Thyroid gland (tissue), 4 donors: Measurements from ENCODE around the gene TPCN1. TPM values are rescaled to one million over a fixed set of nuclear protein-coding genes. Genes with fewer than 3 reads are reported as not detected.

Experiments
- DNase-seq, 2 donors: peaks; one replicate each; pipeline ENCODE4 v3.0.0-alpha.2; 2019
- H3K27ac ChIP-seq, 3 donors: fragments of 200-600 bp; sonication (generic); 1 replicate in 2 of 3; 2 replicates in 1 of 3; pipeline ENCODE4 v1.5.1; 2016 to 2019; ENCODE audit warnings: mild to moderate bottlenecking in 1 of 3, moderate library complexity in 1 of 3
- H3K27me3 ChIP-seq: fragments of 200-600 bp; sonication (generic); one replicate; pipeline ENCODE4 v1.5.1; 2019
- H3K36me3 ChIP-seq, 2 donors: fragments of 200-600 bp; sonication (generic); one replicate each; pipeline ENCODE4 v1.5.1; 2016 to 2019
- H3K4me1 ChIP-seq, 2 donors: fragments of 200-600 bp; sonication (generic); one replicate each; pipeline ENCODE4 v1.5.1; 2017 to 2019
- H3K4me3 ChIP-seq, 3 donors: fragments of 200-600 bp; sonication (generic); replicated peaks in 1 of 3; 1 replicate in 2 of 3; 2 replicates in 1 of 3; pipeline ENCODE4 v1.5.1; 2016; ENCODE audit warnings: mild to moderate bottlenecking in 1 of 3
- H3K9me3 ChIP-seq: fragments of 200-600 bp; sonication (generic); one replicate; pipeline ENCODE4 v1.5.1; 2017
- CTCF ChIP-seq, 6 experiments: fragments of 200-600 bp in 3 of 6; fragments of 450-650 bp in 3 of 6; sonication (generic) in 3 of 6; IDR thresholded peaks; one replicate each; pipeline ENCODE4 v1.5.1; 2016 to 2019; ENCODE audit warnings: antibody characterized with exemption in 6 of 6, mild to moderate bottlenecking in 2 of 6, inconsistent platforms in 1 of 6, moderate library complexity in 1 of 6
- POLR2A ChIP-seq, 2 donors: fragments of 450-650 bp; IDR thresholded peaks; one replicate each; pipeline ENCODE4 v1.6.1; 2017; ENCODE audit warnings: antibody characterized with exemption in 2 of 2, mild to moderate bottlenecking in 2 of 2, moderate library complexity in 1 of 2
- WGBS, 2 donors: methylation state at CpG; one replicate each; pipeline ENCODE4 v1.1.5; 2017; 5-methylcytosine and 5-hydroxymethylcytosine counted together
- intact Hi-C: fragments of 100-400 bp; cut with DNase I; formaldehyde crosslinking; loops from one replicate; pipeline ENCODE4 v1.15.1; 2023
- total RNA-seq, 4 donors: library from RNA; depleted of rRNA; stranded (reverse); fragments of >200 nt; gene quantifications; one replicate each; pipeline ENCODE4 v1.2.3, GENCODE V29; 2016

TPCN1 gene
- total RNA-seq, 4 donors from 2014 or later: 58.3 to 135 (median 109) TPM

DNA sequence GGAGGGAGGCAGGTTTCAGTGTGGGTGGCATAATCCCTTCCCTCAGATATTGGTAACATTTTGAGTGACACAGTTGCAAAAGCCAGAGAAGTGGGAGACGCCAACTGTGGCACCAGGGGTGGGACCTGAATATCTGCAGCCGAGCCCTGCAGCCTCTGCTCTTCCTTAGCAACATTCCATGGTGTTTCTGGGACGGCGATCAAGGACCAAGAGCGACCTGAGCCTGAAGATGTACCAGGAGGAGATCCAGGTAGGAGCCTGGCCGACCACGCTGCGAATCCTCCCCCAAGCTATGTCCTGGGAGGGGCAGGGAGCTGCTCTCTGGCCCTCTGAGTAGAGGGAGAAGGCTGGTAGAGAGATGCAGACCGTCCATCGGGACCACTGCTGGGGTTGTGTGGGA lies 71.8 kb downstream of the TPCN1 start:
- no peak for DNase-seq
- H3K27ac ChIP-seq: no peak overlapping the region
- no peak for TF ChIP-seq CTCF (IDR thresholded peaks at IDR 0.05)
- peaks cover 11 to 14% of the 10 kb centered on the region in 2 donors for H3K4me1 ChIP-seq
- 94% methylated on average over 8 to 9 of the region's 10 CpGs for WGBS, 2 donors
- H3K27me3 ChIP-seq: no peaks in the 10 kb centered on the region
- no peak overlapping the region for H3K4me3 ChIP-seq
- no peaks in the 10 kb centered on the region for H3K9me3 ChIP-seq
- peaks cover 78 to 81% of the 10 kb centered on the region in 2 donors for H3K36me3 ChIP-seq
- intact Hi-C loops: no loop called here

- 95 to 98% methylated on average over 17 to 22 of the region's 24 CpGs for WGBS, 2 donors
These were observed 74.8 kb downstream of the TPCN1 start for GRCh38 chr12:113295886-113296556.

DNA sequence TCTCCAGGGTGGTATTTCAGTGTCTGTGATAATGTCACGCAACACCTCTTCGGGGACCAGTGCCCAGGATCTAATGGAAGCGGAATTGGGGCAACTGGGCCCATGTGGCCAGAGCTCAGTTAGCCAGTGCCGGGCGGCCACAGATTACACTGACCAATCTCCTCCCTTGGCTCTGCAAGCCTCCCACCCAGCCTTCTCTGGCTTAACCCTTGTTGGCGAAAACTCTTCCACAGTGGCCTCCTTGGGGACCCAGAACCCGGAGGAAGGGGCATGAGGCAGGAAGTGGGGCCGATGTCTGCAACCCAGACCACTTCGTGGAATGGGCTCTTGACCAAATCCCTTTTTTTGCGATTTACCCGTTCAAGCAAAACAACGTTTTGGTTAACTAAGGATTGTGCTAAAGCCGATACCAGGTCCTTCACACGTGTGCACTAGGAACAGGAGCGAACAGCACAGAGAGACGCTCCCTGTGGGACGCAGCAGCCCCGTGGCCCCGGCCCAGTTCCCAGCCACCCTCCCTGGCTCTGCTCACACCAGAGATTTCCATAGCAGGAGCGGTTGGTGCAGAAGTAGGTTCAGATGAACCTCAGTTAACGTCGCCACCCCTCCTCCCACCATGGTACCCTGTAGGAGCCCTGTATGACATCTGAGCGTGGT lies 75.4 kb downstream of the TPCN1 start:
- Histone ChIP-seq H3K9me3 (no peaks in the 10 kb centered on the region), H3K4me1 (peaks cover 32 to 35% of the 10 kb centered on the region in 2 donors), H3K27ac (peak overlapping the region in 2 of 3 donors; percentile 85 to 92), H3K36me3 (peaks cover 42 to 51% of the 10 kb centered on the region in 2 donors), H3K4me3 (no peak overlapping the region), H3K27me3 (no peaks in the 10 kb centered on the region)
- DNase-seq: no peak
- WGBS, 2 donors: 87 to 90% methylated on average over 23 of the region's 23 CpGs
- intact Hi-C loops: no loop called here
- TF ChIP-seq CTCF (IDR thresholded peaks at IDR 0.05): no peak
- no peak for TF ChIP-seq POLR2A (IDR thresholded peaks at IDR 0.05)

More at GRCh38 chr12:113295886-113296556, 74.8 kb downstream of the TPCN1 start:
- intact Hi-C loops: no loop called here
- Histone ChIP-seq H3K27me3 (no peaks in the 10 kb centered on the region), H3K4me1 (peaks cover 32 to 35% of the 10 kb centered on the region in 2 donors), H3K4me3 (no peak overlapping the region), H3K9me3 (no peaks in the 10 kb centered on the region), H3K27ac (no peak overlapping the region), H3K36me3 (peaks cover 49 to 58% of the 10 kb centered on the region in 2 donors)
- TF ChIP-seq POLR2A (IDR thresholded peaks at IDR 0.05) (no peak), CTCF (IDR thresholded peaks at IDR 0.05) (no peak)
- no peak for DNase-seq

- intact Hi-C loops: no loop called here
- no peak for TF ChIP-seq CTCF (IDR thresholded peaks at IDR 0.05)
- TF ChIP-seq POLR2A (IDR thresholded peaks at IDR 0.05): no peak
- Histone ChIP-seq H3K9me3 (no peaks in the 10 kb centered on the region), H3K4me1 (peaks cover 32 to 35% of the 10 kb centered on the region in 2 donors), H3K27ac (peak overlapping the region; percentile 85 to 95 (median 92)), H3K27me3 (no peaks in the 10 kb centered on the region), H3K4me3 (no peak overlapping the region), H3K36me3 (peaks cover 38 to 46% of the 10 kb centered on the region in 2 donors)
- WGBS, 2 donors: 70 to 71% methylated on average over 4 to 9 of the region's 9 CpGs
- DNase-seq: peak in 1 of 2 donors; percentile 49
These were observed 75.9 kb downstream of the TPCN1 start for GRCh38 chr12:113297214-113297587.
